H1 (cell line): ENCODE results near the gene MAP1LC3A. TPM values are rescaled to one million over a fixed set of nuclear protein-coding genes. Genes with fewer than 3 reads are reported as not detected.

Source experiments
- CTCF ChIA-PET: fragments of 300-600 bp; sonication (Branson Sonifier 250); formaldehyde crosslinking; loops from one replicate; lab custom pipeline; 2021; ENCODE audit not compliant: partially characterized antibody; lab: Charles Lee
- POLR2A ChIA-PET: fragments of 300-600 bp; sonication (Branson Sonifier 250); formaldehyde crosslinking; loops from one replicate; lab custom pipeline; 2021; ENCODE audit warnings: inconsistent platforms; ENCODE audit not compliant: partially characterized antibody; lab: Charles Lee
- DNase-seq, 2 experiments: peaks; one replicate each; pipeline versions ENCODE4 v3.0.0 to v3.0.0-alpha.2; 2010 to 2022; ENCODE audit warnings: low spot score in 2 of 2, low read depth in 1 of 2, mixed read lengths in 1 of 2
- FAIRE-seq: peaks from 2 replicates; lab custom pipeline; 2011; peaks lifted over from hg19 to GRCh38; lab: Jason Lieb, UNC
- H2AFZ ChIP-seq: 2 replicates; pipeline ENCODE4 v1.8.1; 2012; ENCODE audit warnings: low read length, inconsistent platforms
- H2AK5ac ChIP-seq: 2 replicates; pipeline ENCODE4 v1.6.1; 2013; ENCODE audit warnings: low read depth, low read length
- H2BK120ac ChIP-seq: replicated peaks from 2 replicates; pipeline ENCODE3; 2013; ENCODE audit warnings: low read depth, low read length, inconsistent platforms
- H2BK12ac ChIP-seq: 2 replicates; pipeline ENCODE4 v1.6.1; 2013; ENCODE audit warnings: low read depth, low read length
- H2BK15ac ChIP-seq: 2 replicates; pipeline ENCODE4 v1.6.1; 2013; ENCODE audit warnings: low read length
- H2BK20ac ChIP-seq: 2 replicates; pipeline ENCODE4 v1.6.1; 2013; ENCODE audit warnings: low read length
- H2BK5ac ChIP-seq: 2 replicates; pipeline ENCODE4 v1.6.1; 2013; ENCODE audit warnings: low read depth, low read length
- H3K14ac ChIP-seq: 2 replicates; pipeline ENCODE4 v1.6.1; 2013; ENCODE audit warnings: inconsistent platforms; ENCODE audit not compliant: insufficient read length
- H3K18ac ChIP-seq: 2 replicates; pipeline ENCODE4 v1.6.1; 2013; ENCODE audit warnings: low read length; ENCODE audit errors: extremely low read depth
- H3K23ac ChIP-seq: 2 replicates; pipeline ENCODE4 v1.6.1; 2013; ENCODE audit warnings: inconsistent platforms; ENCODE audit not compliant: insufficient read length
- H3K23me2 ChIP-seq: 2 replicates; pipeline ENCODE4 v1.6.1; 2013; ENCODE audit warnings: low read depth, low read length
- H3K27ac ChIP-seq: 2 replicates; pipeline ENCODE4 v1.6.1; 2011; ENCODE audit warnings: low read depth, low read length, inconsistent platforms
- H3K27me3 ChIP-seq, 4 experiments: replicated peaks in 1 of 4; 1 replicate in 1 of 4; 2 replicates in 3 of 4; pipeline versions ENCODE4 v1.6.1 to v1.8.1; 2011 to 2013; ENCODE audit warnings: low read length in 3 of 4, mild to moderate bottlenecking in 3 of 4, inconsistent platforms in 2 of 4, mixed read lengths in 2 of 4, moderate library complexity in 1 of 4; ENCODE audit not compliant: control insufficient read depth in 3 of 4, insufficient read depth in 3 of 4; ENCODE audit errors: extremely low read depth in 1 of 4
- H3K36me3 ChIP-seq, 4 experiments: 2 replicates each; pipeline versions ENCODE4 v1.6.1 to v1.8.1; 2011 to 2013; ENCODE audit warnings: mild to moderate bottlenecking in 4 of 4, low read length in 3 of 4, moderate library complexity in 2 of 4, control low read depth in 1 of 4, inconsistent platforms in 1 of 4; ENCODE audit not compliant: insufficient read depth in 4 of 4, control insufficient read depth in 2 of 4
- H3K4ac ChIP-seq: replicated peaks from 2 replicates; pipeline ENCODE3; 2013; ENCODE audit warnings: low read length, low read depth, mixed read lengths, inconsistent platforms; ENCODE audit not compliant: insufficient read length
- H3K4me1 ChIP-seq, 4 experiments: replicated peaks in 1 of 4; 1 replicate in 1 of 4; 2 replicates in 3 of 4; pipeline versions ENCODE4 v1.6.1 to v1.8.1; 2011 to 2013; ENCODE audit warnings: low read length in 3 of 4, inconsistent platforms in 2 of 4, mixed read lengths in 1 of 4; ENCODE audit not compliant: insufficient read depth in 4 of 4, control insufficient read depth in 3 of 4
- H3K4me2 ChIP-seq, 2 experiments: 2 replicates each; pipeline versions ENCODE4 v1.6.1 to v1.8.1; 2011 to 2013; ENCODE audit warnings: low read depth in 2 of 2, low read length in 2 of 2, control low read depth in 1 of 2, inconsistent platforms in 1 of 2, mild to moderate bottlenecking in 1 of 2; ENCODE audit not compliant: insufficient read depth in 1 of 2
- H3K4me3 ChIP-seq, 4 experiments: fragments of 200-600, 300-600 bp in 1 of 4; sonication (generic), shearing (Covaris generic), sonication (Bioruptor Twin) in 1 of 4; 2 replicates each; pipeline versions ENCODE4 v1.5.1 to v1.8.1; 2011 to 2016; ENCODE audit warnings: low read length in 4 of 4, low read depth in 3 of 4, control low read depth in 2 of 4, inconsistent platforms in 2 of 4, mild to moderate bottlenecking in 2 of 4, mixed read lengths in 1 of 4, moderate library complexity in 1 of 4; ENCODE audit not compliant: insufficient read depth in 2 of 4; ENCODE audit errors: extremely low read depth in 1 of 4
- H3K56ac ChIP-seq: replicated peaks from 2 replicates; pipeline ENCODE3; 2013; ENCODE audit warnings: low read depth, mild to moderate bottlenecking, mixed read lengths, low read length, inconsistent platforms; ENCODE audit not compliant: insufficient read length
- H3K79me1 ChIP-seq: 2 replicates; pipeline ENCODE4 v1.6.1; 2013; ENCODE audit warnings: low read depth, low read length, control low read depth
- H3K79me2 ChIP-seq, 2 experiments: 2 replicates each; pipeline versions ENCODE4 v1.6.1 to v1.8.1; 2012 to 2013; ENCODE audit warnings: low read length in 2 of 2, mild to moderate bottlenecking in 2 of 2, inconsistent platforms in 1 of 2; ENCODE audit not compliant: insufficient read depth in 2 of 2, control insufficient read depth in 1 of 2
- H3K9ac ChIP-seq, 4 experiments: replicated peaks in 1 of 4; 1 replicate in 1 of 4; 2 replicates in 3 of 4; pipeline versions ENCODE4 v1.6.1 to v1.8.1; 2011 to 2013; ENCODE audit warnings: low read depth in 3 of 4, low read length in 3 of 4, control low read depth in 2 of 4, mild to moderate bottlenecking in 2 of 4, moderate library complexity in 2 of 4, inconsistent platforms in 1 of 4; ENCODE audit errors: extremely low read depth in 1 of 4
- H3K9me3 ChIP-seq, 2 experiments: 2 replicates each; pipeline versions ENCODE4 v1.6.1 to v1.8.1; 2012 to 2013; ENCODE audit warnings: mild to moderate bottlenecking in 2 of 2, moderate library complexity in 2 of 2, control low read depth in 1 of 2, inconsistent platforms in 1 of 2, low read depth in 1 of 2, low read length in 1 of 2, mixed read lengths in 1 of 2; ENCODE audit not compliant: insufficient read depth in 2 of 2
- H4K20me1 ChIP-seq, 2 experiments: replicated peaks in 1 of 2; 2 replicates each; pipeline versions ENCODE3 to v1.8.1; 2011 to 2013; ENCODE audit warnings: inconsistent platforms in 2 of 2, low read length in 2 of 2, mild to moderate bottlenecking in 1 of 2; ENCODE audit not compliant: insufficient read depth in 2 of 2, control insufficient read depth in 1 of 2
- H4K5ac ChIP-seq: 2 replicates; pipeline ENCODE4 v1.6.1; 2013; ENCODE audit warnings: low read length, low read depth, mixed read lengths, inconsistent platforms; ENCODE audit not compliant: insufficient read length
- H4K8ac ChIP-seq: 2 replicates; pipeline ENCODE4 v1.8.0; 2013; ENCODE audit warnings: mild to moderate bottlenecking, moderate library complexity, low read length, inconsistent platforms; ENCODE audit not compliant: insufficient read depth; ENCODE audit errors: extremely low read depth
- H4K91ac ChIP-seq: replicated peaks from 2 replicates; pipeline ENCODE3; 2013; ENCODE audit warnings: low read length, mixed read lengths, inconsistent platforms; ENCODE audit not compliant: insufficient read length
- ATF2 ChIP-seq: IDR thresholded peaks from 2 replicates; pipeline ENCODE4 v1.6.1; 2012; ENCODE audit warnings: low read length, inconsistent platforms
- BRCA1 ChIP-seq: IDR thresholded peaks from 2 replicates; pipeline ENCODE4 v1.6.1; 2012; ENCODE audit warnings: low read depth, low read length, improper control_type of control experiment
- CEBPB ChIP-seq: IDR thresholded peaks from 2 replicates; pipeline ENCODE4 v1.6.1; 2012; ENCODE audit warnings: low read depth, low read length
- MAFK ChIP-seq: IDR thresholded peaks from 2 replicates; pipeline ENCODE4 v1.6.1; 2012; ENCODE audit warnings: low read depth, mild to moderate bottlenecking, improper control_type of control experiment, low read length
- NRF1 ChIP-seq: IDR thresholded peaks from 2 replicates; pipeline ENCODE4 v1.6.1; 2011; ENCODE audit warnings: mild to moderate bottlenecking, low read depth, low read length, improper control_type of control experiment
- PHF8 ChIP-seq: fragments of 200-600 bp; sonication (generic); conservative IDR thresholded peaks from 2 replicates; pipeline ENCODE4 v1.7.1; 2012; ENCODE audit warnings: low read depth, mild to moderate bottlenecking, inconsistent platforms, low read length, moderate library complexity
- RNF2 ChIP-seq: fragments of 200-900, 300-1000 bp; sonication (generic); IDR thresholded peaks from 2 replicates; pipeline ENCODE4 v1.7.1; 2016; ENCODE audit warnings: borderline replicate concordance, low read depth, mild to moderate bottlenecking, antibody characterized with exemption, low read length; ENCODE audit not compliant: poor library complexity, severe bottlenecking; ENCODE audit errors: missing control alignments
- TCF12 ChIP-seq: IDR thresholded peaks from 2 replicates; pipeline ENCODE4 v1.6.1; 2011; ENCODE audit warnings: low read depth, mild to moderate bottlenecking, low read length
- WGBS, 2 experiments: shearing (Covaris generic) in 1 of 2; methylation state at CpG; one replicate each; pipeline versions ENCODE4 v1.1.6 to v1.1.7; 2013 to 2015; ENCODE audit warnings: low lambda C conversion rate in 2 of 2, mixed read lengths in 2 of 2, inconsistent platforms in 1 of 2, low coverage in 1 of 2, missing lambda C conversion rate in 1 of 2; ENCODE audit not compliant: insufficient replicate concordance in 2 of 2, insufficient coverage in 1 of 2, insufficient read length in 1 of 2; ENCODE audit errors: extremely low coverage in 1 of 2, missing lambda C conversion rate in 1 of 2; 5-methylcytosine and 5-hydroxymethylcytosine counted together
- polyA plus RNA-seq, 7 experiments: library from polyadenylated mRNA; depleted of rRNA in 3 of 7; stranded (reverse) in 5 of 7; unstranded in 2 of 7; fragments of >200 nt in 5 of 7; fragments of 200-250 nt in 2 of 7; gene quantifications; 1 replicate in 5 of 7; 2 replicates in 1 of 7; 4 replicates in 1 of 7; pipeline versions ENCODE4 v1.2.1 to v1.2.3, GENCODE V29; 2011 to 2013; ENCODE audit warnings: missing spikeins in 2 of 7, mixed read lengths in 2 of 7
- total RNA-seq: library from RNA; stranded (reverse); fragmentation: NEBNext Ultra II Directional; extraction: Animal tissue kit (Norgen Biotek cat#: 25700); gene quantifications from 2 replicates; pipeline ENCODE4 v1.2.1, GENCODE V29; 2021

Gene MAP1LC3A
- total and polyA plus RNA-seq, 2 of the 8 experiments (the other 6 are each of a cell fraction or from before 2014, with no cell fraction given) = 5.0 to 6.1 TPM

- Histone ChIP-seq H3K14ac (no peak overlapping the region), H3K27ac (no peak overlapping the region), H2BK12ac (no peak overlapping the region), H3K4me2 (no peak overlapping the region), H3K4ac (no peak overlapping the region), H3K79me2 (no peaks in the 10 kb centered on the region), H2BK120ac (no peak overlapping the region), H3K18ac (no peak overlapping the region), H3K27me3 (no peaks in the 10 kb centered on the region), H2BK15ac (no peak overlapping the region), H2BK20ac (no peak overlapping the region), H4K5ac (no peak overlapping the region), H3K9ac (no peak overlapping the region), H3K36me3 (peaks cover 0 to 3% (median 1%) of the 10 kb centered on the region in 4 experiments; a peak in 1 of 8 replicates), H2AK5ac (no peak overlapping the region), H2BK5ac (no peak overlapping the region), H3K4me1 (no peaks in the 10 kb centered on the region), H3K9me3 (no peaks in the 10 kb centered on the region), H3K23ac (no peak overlapping the region), H4K8ac (no peak overlapping the region), H3K79me1 (no peaks in the 10 kb centered on the region), H4K20me1 (no peaks in the 10 kb centered on the region), H3K56ac (no peak overlapping the region), H3K23me2 (no peaks in the 10 kb centered on the region), H4K91ac (no peak overlapping the region), H3K4me3 (no peak overlapping the region), H2AFZ (no peak overlapping the region)
- no peak for DNase-seq
- FAIRE-seq = no peak
- CTCF ChIA-PET = interaction anchor here (1.0 kb wide), 1 partner anchor 14 kb away, joined by 4 read pairs; no protein-coding TSS in a partner anchor
- 89% methylated on average over 4 of the region's 4 CpGs; no CpG with 5 or more reads in 1 of the 2 experiments for WGBS, 2 experiments
- POLR2A ChIA-PET = no interaction called here
- TF ChIP-seq CEBPB (no peak), ATF2 (no peak), RNF2 (no peak), MAFK (no peak), TCF12 (no peak), NRF1 (no peak), BRCA1 (no peak), PHF8 (no peak)
Observed at GRCh38 chr20:34577061-34577460, 18.5 kb downstream of the MAP1LC3A start.
